ENCODE data around the gene INSIG1.

INSIG1 gene

GRCh38 chr7:155300641-155301452 is 3.2 kb downstream of the INSIG1 start:
- DNase-seq: peak in 6 of 58 donors; percentile 23 to 56 (median 32)

GRCh38 chr7:155303039-155303593 is 5.4 kb downstream of the INSIG1 start:
- DNase-seq: no peak

GRCh38 chr7:155303897-155304296 is 6.2 kb downstream of the INSIG1 start:
- no peak for DNase-seq

- no peak for DNase-seq
Measured at GRCh38 chr7:155305231-155305904, 7.7 kb downstream of the INSIG1 start.

GRCh38 chr7:155306673-155307470 is 9.2 kb downstream of the INSIG1 start:
- DNase-seq: peak in 1 of 58 donors; percentile 11

GRCh38 chr7:155308330-155309020 is 10.8 kb downstream of the INSIG1 start:
- no peak for DNase-seq

GRCh38 chr7:155309021-155309338 is 11.3 kb downstream of the INSIG1 start:
- DNase-seq: no peak

GRCh38 chr7:155310425-155311114 is 12.9 kb downstream of the INSIG1 start:
- peak in 1 of 58 donors; percentile 16 for DNase-seq

- DNase-seq: no peak
Measured at GRCh38 chr7:155311826-155312537, 14.3 kb downstream of the INSIG1 start.

- no peak for DNase-seq
Measured at GRCh38 chr7:155312633-155313032, 15.0 kb downstream of the INSIG1 start.

GRCh38 chr7:155313096-155313495 is 15.4 kb downstream of the INSIG1 start:
- DNase-seq: no peak

GRCh38 chr7:155315977-155316376 is 18.3 kb downstream of the INSIG1 start:
- no peak for DNase-seq

- DNase-seq: no peak
Measured at GRCh38 chr7:155316427-155317113, 18.9 kb downstream of the INSIG1 start.

GRCh38 chr7:155317114-155317434 is 19.4 kb downstream of the INSIG1 start:
- no peak for DNase-seq

GRCh38 chr7:155318245-155318644 is 20.6 kb downstream of the INSIG1 start:
- DNase-seq: no peak

- DNase-seq: peak in 2 of 58 donors; percentile 10 to 16
Measured at GRCh38 chr7:155322530-155322929, 24.9 kb downstream of the INSIG1 start.

- DNase-seq: no peak
Measured at GRCh38 chr7:155323001-155323638, 25.4 kb downstream of the INSIG1 start.

GRCh38 chr7:155324012-155324917 is 26.6 kb downstream of the INSIG1 start:
- no peak for DNase-seq
